Heart left ventricle (tissue), 16 donors: ENCODE data around the gene VSIG8. TPM values are rescaled to one million over a fixed set of nuclear protein-coding genes. Genes with fewer than 3 reads are reported as not detected.

Source experiments
- ATAC-seq, 4 donors: fragments of 200-7000 bp; cut with Tn5 transposase; one replicate each; pipeline ENCODE4 v1.9.1; 2020 to 2022; ENCODE audit warnings: moderate library complexity in 4 of 4, mild to moderate bottlenecking in 3 of 4, moderate number of reproducible peaks in 1 of 4
- DNase-seq, 5 donors: peaks; one replicate each; pipeline ENCODE4 v3.0.0-alpha.2; 2020
- H3K27ac ChIP-seq, 12 donors: fragments of 200-600 bp; sonication (generic) in 4 of 12; one replicate each; pipeline versions ENCODE4 v1.5.0 to v1.8.0; 2016 to 2022; ENCODE audit warnings: mild to moderate bottlenecking in 2 of 12
- H3K27me3 ChIP-seq, 9 donors: fragments of 200-600 bp; sonication (generic) in 2 of 9; one replicate each; pipeline versions ENCODE4 v1.5.1 to v1.8.0; 2016 to 2022; ENCODE audit warnings: mild to moderate bottlenecking in 3 of 9
- H3K36me3 ChIP-seq, 9 donors: fragments of 200-600 bp; sonication (generic) in 2 of 9; one replicate each; pipeline versions ENCODE4 v1.5.0 to v1.8.0; 2018 to 2022; ENCODE audit warnings: mild to moderate bottlenecking in 2 of 9
- H3K4me1 ChIP-seq, 12 donors: fragments of 200-600 bp; sonication (generic) in 4 of 12; one replicate each; pipeline versions ENCODE4 v1.5.0 to v1.8.0; 2016 to 2022; ENCODE audit warnings: mild to moderate bottlenecking in 3 of 12
- H3K4me3 ChIP-seq, 12 donors: fragments of 200-600 bp; sonication (generic) in 4 of 12; one replicate each; pipeline versions ENCODE4 v1.5.0 to v1.8.0; 2017 to 2022; ENCODE audit warnings: mild to moderate bottlenecking in 9 of 12, moderate library complexity in 4 of 12
- H3K9me3 ChIP-seq, 12 donors: fragments of 200-600 bp; sonication (generic) in 4 of 12; one replicate each; pipeline versions ENCODE4 v1.5.0 to v1.8.0; 2016 to 2022; ENCODE audit warnings: mild to moderate bottlenecking in 1 of 12
- CTCF ChIP-seq, 12 donors: fragments of 200-600 bp; sonication (generic) in 4 of 12; IDR thresholded peaks; one replicate each; pipeline versions ENCODE4 v1.5.0 to v1.8.0; 2018 to 2022; ENCODE audit warnings: antibody characterized with exemption in 12 of 12, mild to moderate bottlenecking in 5 of 12
- POLR2A ChIP-seq, 2 donors: fragments of 450-650 bp; IDR thresholded peaks; one replicate each; pipeline ENCODE4 v1.6.1; 2017; ENCODE audit warnings: antibody characterized with exemption in 2 of 2, mild to moderate bottlenecking in 2 of 2, moderate library complexity in 2 of 2
- WGBS, 4 donors: extraction: QIAGEN DNeasy Blood & Tissue Kit in 2 of 4; methylation state at CpG; one replicate each; pipeline versions ENCODE4 v1.1.5 to v1.1.7; 2013 to 2018; 5-methylcytosine and 5-hydroxymethylcytosine counted together
- intact Hi-C, 10 donors: fragments of 100-400 bp; cut with DNase I; formaldehyde crosslinking; loops; one replicate each; pipeline versions ENCODE4 v1.11.1 to v1.14.2; 2022
- polyA plus RNA-seq, 2 donors: library from polyadenylated mRNA; stranded (reverse); fragments of 200-250 nt; gene quantifications; one replicate each; pipeline ENCODE4 v1.2.3, GENCODE V29; 2013
- total RNA-seq, 9 donors: library from RNA; depleted of rRNA in 2 of 9; stranded (reverse); fragments of >200 nt in 2 of 9; fragmentation: NEBNext Ultra II Directional in 3 of 9; extraction: Animal tissue kit (Norgen Biotek cat#: 25700) in 3 of 9; gene quantifications; one replicate each; pipeline versions ENCODE4 v1.1.0 to v1.2.4, GENCODE V29; 2016 to 2023
- donor health status: ischemic (EF 13 %, LVEDD 7.1; RV severe dilation, severe dysfunction).
- donor health status: healthy with polysubstance abuse.
- donor health status: DM: no; HTN: yes; CAD: no.
- donor health status: DM: no; HTN: no; CAD: no.
- donor health status: ischemic (EF 25% LVEDD 6.9; RV normal size, moderate dysfunction).
- donor health status: ischemic (EF 25% LVEDD 5.7; RV mildly dilated, moderate dysfunction).
- donor health status: healthy.
- donor health status: DM: yes; HTN: yes; CAD: no.
- donor health status: ischemic (EF 35%, LVEDD 5.7; RV mildly dilated, moderate dysfunction).
- donor health status: nonischemic (EF 11% LVEDD 7.7; RV severe dilation, severe dysfunction).
- donor health status: DM: yes; HTN: yes; CAD: no.
- donor health status: PGD.
- donor health status: ischemic (EF 29% LVEDD 5.4; RV normal size, mild dysfunction).
- donor health status: nonischemic (EF 23%, LVEDD 6.1; RV moderate dilation, normal function).

Gene VSIG8
- total and polyA plus RNA-seq, 11 donors: 0.27 TPM; not detected in 10

- Histone ChIP-seq H3K9me3 (no peaks in the 10 kb centered on the region), H3K27ac (no peak overlapping the region), H3K36me3 (no peaks in the 10 kb centered on the region), H3K4me1 (peaks cover 0 to 32% (median 11%) of the 10 kb centered on the region in 12 donors), H3K4me3 (no peak overlapping the region), H3K27me3 (no peaks in the 10 kb centered on the region)
- DNase-seq: no peak
- intact Hi-C loops: loop anchor here in 6 of 10 donors (5.0 to 10.0 kb wide), 4 partner anchors 36 to 76 kb away; partner anchors contain the start of genes TAGLN2 (in 4 of the 6) and FCRL6 (in 1 of the 6)
- TF ChIP-seq CTCF (IDR thresholded peaks at IDR 0.05): no peak
- TF ChIP-seq POLR2A (IDR thresholded peaks at IDR 0.05): no peak
- no peak for ATAC-seq
- WGBS, 4 donors: 58 to 70% (median 61%) methylated on average over 1 of the region's 1 CpG
Measured at GRCh38 chr1:159851407-159851806, 11.1 kb downstream of the VSIG8 start.

DNA sequence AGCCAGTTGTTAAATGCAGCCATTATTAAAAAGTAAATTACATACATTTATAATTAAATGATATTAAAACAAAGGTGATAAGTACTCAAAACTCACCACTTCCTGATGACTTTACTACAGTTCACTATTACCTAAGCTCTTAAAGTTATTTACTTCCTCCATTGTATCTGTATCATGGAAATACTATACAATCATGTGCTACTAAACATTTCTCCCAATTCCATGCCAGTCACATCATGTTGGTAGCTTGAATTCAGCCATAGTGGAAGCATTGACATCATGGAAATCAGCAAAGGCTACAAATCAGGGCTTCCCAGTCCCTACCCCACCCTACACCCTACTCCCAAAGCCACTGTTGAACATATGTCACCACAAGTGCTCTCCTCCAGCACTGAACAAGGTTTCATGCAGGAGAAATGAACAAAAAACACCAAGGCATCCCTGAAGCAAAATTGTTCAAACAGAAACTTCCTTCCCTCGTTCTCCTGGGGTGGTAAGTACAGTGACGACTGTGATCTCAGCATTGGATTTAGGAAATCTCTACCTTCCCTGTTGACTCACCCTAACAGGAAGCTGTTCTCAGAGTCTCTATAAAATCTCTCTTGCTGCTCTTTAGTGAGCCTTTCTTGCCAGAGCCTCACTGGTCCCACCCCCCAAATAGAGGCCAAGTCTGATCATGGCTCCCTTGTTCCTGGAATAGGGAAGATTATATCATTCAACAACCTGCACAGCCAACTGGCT, 12.7 kb downstream of the VSIG8 start:
- ATAC-seq (no peak), DNase-seq (no peak)
- intact Hi-C loops: loop anchor here in 6 of 10 donors (5.0 to 10.0 kb wide), 4 partner anchors 38 to 78 kb away; partner anchors contain the start of genes TAGLN2 (in 4 of the 6) and FCRL6 (in 1 of the 6)
- no peak overlapping the region for H3K4me3 ChIP-seq
- no peak for TF ChIP-seq POLR2A (IDR thresholded peaks at IDR 0.05)
- peaks cover 0 to 26% (median 9%) of the 10 kb centered on the region in 12 donors for H3K4me1 ChIP-seq
- H3K9me3 ChIP-seq: no peaks in the 10 kb centered on the region
- H3K27me3 ChIP-seq: no peaks in the 10 kb centered on the region
- H3K36me3 ChIP-seq: no peaks in the 10 kb centered on the region
- no peak overlapping the region for H3K27ac ChIP-seq
- WGBS, 4 donors: 67 to 77% (median 74%) methylated on average over 2 of the region's 2 CpGs

DNA sequence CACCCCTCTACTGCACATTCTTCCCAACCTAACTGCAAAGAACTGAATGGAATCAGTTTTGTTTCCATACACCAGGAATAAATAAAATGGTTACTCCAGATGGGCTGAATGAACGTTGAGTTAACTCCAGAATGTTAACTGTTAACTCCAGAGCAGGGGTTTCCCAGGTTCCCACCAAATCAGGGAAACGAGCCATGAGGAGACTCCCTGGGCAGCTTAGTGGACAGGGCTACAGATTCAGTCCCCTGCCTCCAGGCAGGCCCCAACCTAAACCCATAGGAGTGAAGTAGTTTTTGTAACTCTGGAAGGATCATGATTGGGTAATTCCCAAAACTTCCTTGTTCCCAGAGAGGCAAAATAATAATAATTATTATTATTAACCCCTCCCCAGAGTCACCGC, 14.1 kb downstream of the VSIG8 start:
- Histone ChIP-seq H3K4me3 (no peak overlapping the region), H3K36me3 (no peaks in the 10 kb centered on the region), H3K9me3 (no peaks in the 10 kb centered on the region), H3K27ac (no peak overlapping the region), H3K27me3 (no peaks in the 10 kb centered on the region), H3K4me1 (peaks cover 0 to 15% (median 3%) of the 10 kb centered on the region in 12 donors)
- TF ChIP-seq POLR2A (IDR thresholded peaks at IDR 0.05): no peak
- no peak for TF ChIP-seq CTCF (IDR thresholded peaks at IDR 0.05)
- no peak for DNase-seq
- ATAC-seq: no peak
- intact Hi-C loops: no loop called here
- WGBS, 4 donors: 37 to 87% (median 53%) methylated on average over 3 of the region's 3 CpGs

DNA sequence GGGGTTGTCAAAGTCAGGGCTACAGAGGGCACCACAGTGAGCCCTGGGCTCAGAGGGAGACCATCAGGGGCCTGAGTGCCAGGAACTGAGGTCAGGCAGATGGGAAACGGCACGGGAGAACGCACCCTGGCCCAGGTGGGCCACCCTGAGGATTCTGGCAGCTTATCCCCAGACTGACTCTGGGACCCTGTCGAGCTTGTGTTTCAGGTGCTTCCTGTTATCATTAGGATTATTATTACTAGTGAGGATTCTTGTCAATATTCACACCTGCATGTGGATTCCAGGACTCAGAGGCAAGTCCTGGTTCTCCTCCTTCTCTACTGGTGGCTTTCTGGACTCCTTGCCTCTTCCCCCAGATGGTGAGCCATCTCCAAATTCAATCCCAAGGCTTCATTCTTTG, 15.2 kb downstream of the VSIG8 start:
- 33 to 78% (median 64%) methylated on average over 2 to 4 of the region's 4 CpGs for WGBS, 4 donors
- Histone ChIP-seq H3K9me3 (no peaks in the 10 kb centered on the region), H3K27me3 (no peaks in the 10 kb centered on the region), H3K4me1 (peaks cover 0 to 15% (median 0%) of the 10 kb centered on the region in 12 donors), H3K36me3 (no peaks in the 10 kb centered on the region), H3K4me3 (no peak overlapping the region), H3K27ac (no peak overlapping the region)
- intact Hi-C loops: no loop called here
- TF ChIP-seq CTCF (IDR thresholded peaks at IDR 0.05) (no peak), POLR2A (IDR thresholded peaks at IDR 0.05) (no peak)
- ATAC-seq: no peak
- no peak for DNase-seq
